CD4-positive, alpha-beta T cell treated with Interleukin-15 for 1 hour (primary cell): ENCODE measurements around the gene ANKRD30B.
"Not testable (repeated sequence)": the region's sequence is repeated elsewhere in the genome, so short reads cannot be mapped to it uniquely, and the experiment has no call there.

ENCODE experiments used
- DNase-seq: peaks from one replicate; pipeline ENCODE4 v3.0.0-alpha.2; 2020

Gene ANKRD30B

GRCh38 chr18:14858514-14858913 is 110.5 kb downstream of the ANKRD30B start:
- not testable (repeated sequence) for DNase-seq

- not testable (repeated sequence) for DNase-seq
Observed at GRCh38 chr18:14859995-14860394, 112.0 kb downstream of the ANKRD30B start.

- not testable (repeated sequence) for DNase-seq
Observed at GRCh38 chr18:14866426-14866825, 118.5 kb downstream of the ANKRD30B start.

- DNase-seq = not testable (repeated sequence)
Observed at GRCh38 chr18:14867988-14868387, 120.0 kb downstream of the ANKRD30B start.

GRCh38 chr18:14868825-14869224 is 120.9 kb downstream of the ANKRD30B start:
- not testable (repeated sequence) for DNase-seq

- not testable (repeated sequence) for DNase-seq
Observed at GRCh38 chr18:14878826-14879225, 130.9 kb downstream of the ANKRD30B start.

- no peak for DNase-seq
Observed at GRCh38 chr18:14900435-14900834, 152.5 kb downstream of the ANKRD30B start.
